Body of pancreas (tissue), 4 donors: Measurements from ENCODE around the gene LSAMP. TPM values are rescaled to one million over a fixed set of nuclear protein-coding genes. Genes with fewer than 3 reads are reported as not detected.
A peak's percentile ranks its signal among the peaks of the same experiment; 100 is the strongest.

Experiments used
- ATAC-seq: fragments of 150-250 bp; one replicate; pipeline ENCODE4 v1.9.1; 2016
- DNase-seq, 4 donors: peaks; one replicate each; pipeline ENCODE4 v3.0.0-alpha.2; 2019
- H3K27ac ChIP-seq, 4 donors: fragments of 200-600 bp; sonication (generic); 1 replicate in 3 of 4; 2 replicates in 1 of 4; pipeline versions ENCODE4 v1.5.1 to v1.6.1; 2016 to 2019; ENCODE audit warnings: mild to moderate bottlenecking in 1 of 4, mixed read lengths in 1 of 4, moderate library complexity in 1 of 4
- H3K27me3 ChIP-seq, 2 donors: fragments of 200-600 bp; sonication (generic); one replicate each; pipeline ENCODE4 v1.6.0; 2016; ENCODE audit warnings: mild to moderate bottlenecking in 1 of 2
- H3K36me3 ChIP-seq, 2 donors: fragments of 200-600 bp; sonication (generic); replicated peaks in 1 of 2; 2 replicates each; pipeline ENCODE4 v1.5.1; 2016; ENCODE audit warnings: low read depth in 2 of 2; ENCODE audit not compliant: insufficient read depth in 1 of 2
- H3K4me1 ChIP-seq: fragments of 200-600 bp; sonication (generic); one replicate; pipeline ENCODE4 v1.6.0; 2016
- H3K4me3 ChIP-seq, 2 donors: fragments of 200-600 bp; sonication (generic); 1 replicate in 1 of 2; 2 replicates in 1 of 2; pipeline ENCODE4 v1.5.1; 2016 to 2019
- H3K9me3 ChIP-seq, 3 donors: fragments of 200-600 bp; sonication (generic); 1 replicate in 2 of 3; 2 replicates in 1 of 3; pipeline ENCODE4 v1.5.1; 2016
- CTCF ChIP-seq, 7 experiments: fragments of 450-650 bp in 4 of 7; fragments of 200-600 bp in 3 of 7; sonication (generic) in 3 of 7; IDR thresholded peaks; one replicate each; pipeline ENCODE4 v1.5.1; 2016 to 2019; ENCODE audit warnings: antibody characterized with exemption in 7 of 7
- POLR2A ChIP-seq, 3 donors: fragments of 450-650 bp; IDR thresholded peaks; one replicate each; pipeline ENCODE4 v1.6.1; 2016; ENCODE audit warnings: antibody characterized with exemption in 3 of 3, mild to moderate bottlenecking in 2 of 3
- WGBS, 2 donors: methylation state at CpG; one replicate each; pipeline ENCODE4 v1.1.5; 2017; 5-methylcytosine and 5-hydroxymethylcytosine counted together
- intact Hi-C: fragments of 100-400 bp; cut with DNase I; formaldehyde crosslinking; loops from one replicate; pipeline ENCODE4 v1.15.1; 2023
- total RNA-seq, 2 donors: library from RNA; depleted of rRNA; stranded (reverse); fragments of >200 nt; gene quantifications; one replicate each; pipeline ENCODE4 v1.1.0, GENCODE V29; 2016

Gene LSAMP
- 1 to 10 TPM; 1.6 to 2.1 TPM for total RNA-seq

GRCh38 chr3:116445311-116445841, at the start of gene LSAMP:
TSS of gene LSAMP (minus strand) at chr3:116445487.
- no peak for ATAC-seq
- Histone ChIP-seq H3K4me3 (no peak within 1 kb of the TSS), H3K27ac (no peak within 1 kb of the TSS), H3K27me3 (no peaks in the 10 kb centered on the region), H3K36me3 (no peaks in the 10 kb centered on the region), H3K9me3 (no peaks in the 10 kb centered on the region), H3K4me1 (no peaks in the 10 kb centered on the region)
- no peak for TF ChIP-seq POLR2A (IDR thresholded peaks at IDR 0.05)
- no peak for TF ChIP-seq CTCF (IDR thresholded peaks at IDR 0.05)
- DNase-seq, result peak in 1 of 4 donors; percentile 5
- 4 to 7% methylated on average over 15 of the region's 15 CpGs for WGBS, 2 donors
- intact Hi-C loops, result no loop called here

- no peak for ATAC-seq
- Histone ChIP-seq H3K4me3 (no peak overlapping the region), H3K36me3 (no peaks in the 10 kb centered on the region), H3K27ac (no peak overlapping the region), H3K4me1 (no peaks in the 10 kb centered on the region), H3K9me3 (no peaks in the 10 kb centered on the region), H3K27me3 (no peaks in the 10 kb centered on the region)
- no peak for TF ChIP-seq POLR2A (IDR thresholded peaks at IDR 0.05)
- no peak for TF ChIP-seq CTCF (IDR thresholded peaks at IDR 0.05)
- intact Hi-C loops, result no loop called here
- no peak for DNase-seq
- WGBS, 2 donors, result 2 to 59% methylated on average over 2 of the region's 2 CpGs
Measured at GRCh38 chr3:116492379-116492778, 47.1 kb upstream of the LSAMP start.

GRCh38 chr3:116483135-116483534, 37.8 kb upstream of the LSAMP start:
- intact Hi-C loops, result no loop called here
- no peaks in the 10 kb centered on the region for H3K4me1 ChIP-seq
- H3K36me3 ChIP-seq, result no peaks in the 10 kb centered on the region
- no peaks in the 10 kb centered on the region for H3K27me3 ChIP-seq
- ATAC-seq, result no peak
- TF ChIP-seq CTCF (IDR thresholded peaks at IDR 0.05) (no peak), POLR2A (IDR thresholded peaks at IDR 0.05) (no peak)
- no peak overlapping the region for H3K27ac ChIP-seq
- 49 to 51% methylated on average over 4 of the region's 4 CpGs for WGBS, 2 donors
- DNase-seq, result no peak
- H3K4me3 ChIP-seq, result no peak overlapping the region
- no peaks in the 10 kb centered on the region for H3K9me3 ChIP-seq

- Histone ChIP-seq H3K36me3 (no peaks in the 10 kb centered on the region), H3K4me1 (no peaks in the 10 kb centered on the region), H3K9me3 (no peaks in the 10 kb centered on the region), H3K27me3 (no peaks in the 10 kb centered on the region), H3K4me3 (no peak overlapping the region), H3K27ac (no peak overlapping the region)
- intact Hi-C loops, result no loop called here
- DNase-seq (no peak), ATAC-seq (no peak)
- no peak for TF ChIP-seq CTCF (IDR thresholded peaks at IDR 0.05)
- TF ChIP-seq POLR2A (IDR thresholded peaks at IDR 0.05), result no peak
Measured at GRCh38 chr3:116476691-116477090, 31.4 kb upstream of the LSAMP start.

- Histone ChIP-seq H3K27me3 (no peaks in the 10 kb centered on the region), H3K4me3 (no peak overlapping the region), H3K27ac (no peak overlapping the region), H3K4me1 (no peaks in the 10 kb centered on the region), H3K36me3 (no peaks in the 10 kb centered on the region), H3K9me3 (no peaks in the 10 kb centered on the region)
- intact Hi-C loops, result no loop called here
- no peak for DNase-seq
- no peak for TF ChIP-seq CTCF (IDR thresholded peaks at IDR 0.05)
- TF ChIP-seq POLR2A (IDR thresholded peaks at IDR 0.05), result no peak
- no peak for ATAC-seq
Measured at GRCh38 chr3:116474801-116475200, 29.5 kb upstream of the LSAMP start.
